IMR-90 (cell line): ENCODE data around the gene UNKL. TPM values are rescaled to one million over a fixed set of nuclear protein-coding genes. Genes with fewer than 3 reads are reported as not detected.

ENCODE experiments used
- ATAC-seq: fragments of 200-7000 bp; cut with Tn5 transposase; 2 replicates; pipeline ENCODE4 v1.9.1; 2020; ENCODE audit warnings: low read depth, mild to moderate bottlenecking, moderate library complexity
- BruUV-seq: library from RNA; stranded (reverse); fragments of 400-500 nt; replicated peaks from 2 replicates; lab custom pipeline; 2021; lab: Mats Ljungman, UMichigan
- CTCF ChIA-PET: fragments of 300-600 bp; formaldehyde crosslinking; extraction: SDS; loops from one replicate; lab custom pipeline; 2021; ENCODE audit warnings: antibody characterized with exemption; lab: Yijun Ruan, JAX
- POLR2A ChIA-PET: fragments of 300-600 bp; sonication (Branson Sonifier 250); formaldehyde crosslinking; loops from one replicate; lab custom pipeline; 2022; ENCODE audit warnings: antibody characterized with exemption; ENCODE audit not compliant: unreplicated experiment; lab: Charles Lee
- DNase-seq: peaks from one replicate; pipeline ENCODE4 v3.0.0; 2013
- H2AFZ ChIP-seq: replicated peaks from 2 replicates; pipeline ENCODE3; 2013; ENCODE audit warnings: low read length, mild to moderate bottlenecking; ENCODE audit not compliant: poor library complexity
- H2AK5ac ChIP-seq: 2 replicates; pipeline ENCODE4 v1.6.1; 2013; ENCODE audit warnings: low read depth, low read length, inconsistent platforms
- H2AK9ac ChIP-seq: replicated peaks from 2 replicates; pipeline ENCODE3; 2013; ENCODE audit warnings: mild to moderate bottlenecking, low read depth, low read length, moderate library complexity; ENCODE audit not compliant: poor library complexity
- H2BK120ac ChIP-seq: 2 replicates; pipeline ENCODE4 v1.6.1; 2013; ENCODE audit warnings: low read depth, low read length, inconsistent platforms
- H2BK15ac ChIP-seq: 3 replicates; pipeline ENCODE4 v1.6.1; 2013; ENCODE audit warnings: low read depth, low read length, inconsistent platforms
- H2BK20ac ChIP-seq: 2 replicates; pipeline ENCODE4 v1.6.1; 2013; ENCODE audit warnings: low read depth, mild to moderate bottlenecking, inconsistent platforms, low read length, moderate library complexity
- H2BK5ac ChIP-seq: 2 replicates; pipeline ENCODE4 v1.6.1; 2013; ENCODE audit warnings: mild to moderate bottlenecking, low read depth, low read length, inconsistent platforms; ENCODE audit not compliant: poor library complexity, severe bottlenecking
- H3K14ac ChIP-seq: replicated peaks from 2 replicates; pipeline ENCODE4 v1.6.1; 2013; ENCODE audit warnings: low read depth, low read length, inconsistent platforms
- H3K18ac ChIP-seq: 2 replicates; pipeline ENCODE4 v1.6.1; 2013; ENCODE audit warnings: low read depth, low read length, control low read depth
- H3K23ac ChIP-seq: 2 replicates; pipeline ENCODE4 v1.6.1; 2013; ENCODE audit warnings: low read depth, low read length, inconsistent platforms
- H3K27ac ChIP-seq: 2 replicates; pipeline ENCODE4 v1.5.1; 2013; ENCODE audit warnings: mild to moderate bottlenecking, control low read depth, low read length; ENCODE audit not compliant: insufficient read depth
- H3K27me3 ChIP-seq: 2 replicates; pipeline ENCODE4 v1.6.1; 2013; ENCODE audit warnings: low read length; ENCODE audit not compliant: control insufficient read depth, insufficient read depth
- H3K36me3 ChIP-seq: 2 replicates; pipeline ENCODE4 v1.6.1; 2013; ENCODE audit warnings: low read length, mixed read lengths; ENCODE audit not compliant: control insufficient read depth, insufficient read depth
- H3K4ac ChIP-seq: 2 replicates; pipeline ENCODE4 v1.6.1; 2013; ENCODE audit warnings: low read depth, low read length, inconsistent platforms
- H3K4me1 ChIP-seq: 2 replicates; pipeline ENCODE4 v1.6.1; 2013; ENCODE audit warnings: low read length, mixed read lengths; ENCODE audit not compliant: control insufficient read depth, insufficient read depth
- H3K4me2 ChIP-seq: 2 replicates; pipeline ENCODE4 v1.6.1; 2013; ENCODE audit warnings: low read depth, mild to moderate bottlenecking, control low read depth, low read length, moderate library complexity
- H3K4me3 ChIP-seq: 2 replicates; pipeline ENCODE4 v1.5.1; 2013; ENCODE audit warnings: low read depth, mild to moderate bottlenecking, control low read depth, low read length, moderate library complexity; ENCODE audit not compliant: insufficient read depth
- H3K56ac ChIP-seq: 2 replicates; pipeline ENCODE4 v1.6.1; 2013; ENCODE audit warnings: low read length, inconsistent platforms; ENCODE audit not compliant: insufficient read depth; ENCODE audit errors: extremely low read depth
- H3K79me1 ChIP-seq, 2 experiments: 2 replicates each; pipeline ENCODE4 v1.6.1; 2013; ENCODE audit warnings: low read length in 2 of 2, inconsistent platforms in 1 of 2, low read depth in 1 of 2
- H3K9ac ChIP-seq: 2 replicates; pipeline ENCODE4 v1.6.1; 2013; ENCODE audit warnings: low read depth, low read length, control low read depth
- H3K9me1 ChIP-seq: 2 replicates; pipeline ENCODE4 v1.6.1; 2013; ENCODE audit warnings: low read length, inconsistent platforms; ENCODE audit not compliant: insufficient read depth
- H3K9me3 ChIP-seq: 2 replicates; pipeline ENCODE4 v1.6.1; 2013; ENCODE audit warnings: low read length; ENCODE audit not compliant: control insufficient read depth, insufficient read depth
- H4K20me1 ChIP-seq: 2 replicates; pipeline ENCODE4 v1.6.1; 2013; ENCODE audit warnings: low read length, inconsistent platforms; ENCODE audit not compliant: insufficient read depth
- H4K5ac ChIP-seq: 2 replicates; pipeline ENCODE4 v1.6.1; 2013; ENCODE audit warnings: mild to moderate bottlenecking, low read depth, low read length, control low read depth
- H4K8ac ChIP-seq, 2 experiments: 2 replicates each; pipeline ENCODE4 v1.6.1; 2013; ENCODE audit warnings: low read depth in 2 of 2, low read length in 2 of 2, control low read depth in 1 of 2, inconsistent platforms in 1 of 2
- H4K91ac ChIP-seq: 2 replicates; pipeline ENCODE4 v1.6.1; 2013; ENCODE audit warnings: low read depth, low read length, inconsistent platforms; ENCODE audit not compliant: insufficient read depth
- BHLHE40 ChIP-seq: fragments of 150-350 bp; IDR thresholded peaks from 2 replicates; pipeline ENCODE4 v1.6.1; 2016; ENCODE audit warnings: mild to moderate bottlenecking, low read depth, low read length
- FOS ChIP-seq: fragments of 150-350 bp; IDR thresholded peaks from 2 replicates; pipeline ENCODE4 v1.6.1; 2016; ENCODE audit warnings: low read depth, low read length
- MAZ ChIP-seq: IDR thresholded peaks from 2 replicates; pipeline ENCODE4 v1.6.1; 2012; ENCODE audit warnings: low read depth, mild to moderate bottlenecking, low read length, improper control_type of control experiment, moderate library complexity, borderline replicate concordance
- NFE2L2 ChIP-seq: fragments of 150-350 bp; IDR thresholded peaks from 2 replicates; pipeline ENCODE4 v1.6.1; 2016; ENCODE audit warnings: low read depth, mild to moderate bottlenecking, low read length
- RFX5 ChIP-seq: IDR thresholded peaks from 2 replicates; pipeline ENCODE4 v1.8.0; 2012; ENCODE audit warnings: low read depth, mild to moderate bottlenecking, low read length, moderate library complexity
- USF2 ChIP-seq: fragments of 150-350 bp; IDR thresholded peaks from 2 replicates; pipeline ENCODE4 v1.6.1; 2017; ENCODE audit warnings: mild to moderate bottlenecking, antibody characterized with exemption, low read length, low read depth
- WGBS, 2 experiments: methylation state at CpG; one replicate each; pipeline versions ENCODE4 v1.1.5 to v1.1.7; 2013; ENCODE audit warnings: missing lambda C conversion rate in 2 of 2; ENCODE audit not compliant: insufficient read length in 1 of 2; ENCODE audit errors: extremely low coverage in 2 of 2; 5-methylcytosine and 5-hydroxymethylcytosine counted together
- dilution Hi-C: fragments of 300-500 bp; cut with HindIII; formaldehyde crosslinking; loops from one replicate; pipeline ENCODE4 v1.14.3; 2018; ENCODE audit warnings: low sequenced_read_pairs; ENCODE audit not compliant: unreplicated experiment
- in situ Hi-C: fragments of 300-500 bp; cut with MboI; formaldehyde crosslinking; loops from 3 replicates; pipeline ENCODE4 v1.14.3; 2019; ENCODE audit warnings: low sequenced_read_pairs, inconsistent platforms, mixed read lengths
- intact Hi-C: fragments of 100-400 bp; cut with micrococcal nuclease; formaldehyde crosslinking; loops from 2 replicates; pipeline ENCODE4 v1.10.0; 2022
- polyA plus RNA-seq, 3 experiments: library from polyadenylated mRNA; depleted of rRNA; stranded (reverse); fragments of >200 nt; gene quantifications; 2 replicates each; pipeline ENCODE4 v1.2.3, GENCODE V29; 2012; ENCODE audit warnings: low replicate concordance in 1 of 3
- total RNA-seq: library from RNA; depleted of rRNA; stranded (reverse); fragments of >200 nt; gene quantifications from 2 replicates; pipeline ENCODE4 v1.2.3, GENCODE V29; 2012
- TF ChIP-seq, protein P1 (sequence below): fragments of 150-350 bp; IDR thresholded peaks from 2 replicates; pipeline ENCODE4 v1.6.1; 2016; ENCODE audit warnings: low read depth, mild to moderate bottlenecking, low read length, moderate library complexity, borderline replicate concordance
- TF ChIP-seq, protein P2 (sequence below): conservative IDR thresholded peaks from 2 replicates; pipeline ENCODE4 v1.5.1; 2012; ENCODE audit warnings: mild to moderate bottlenecking, low read depth, low read length, improper control_type of control experiment

UNKL gene
- total and polyA plus RNA-seq, 2 of the 4 experiments (the other 2 are of a cell fraction), result 4.1 to 13.3 TPM

- H3K56ac ChIP-seq, result no peak overlapping the region
- no peaks in the 10 kb centered on the region; the same call in 1 of the 2 replicates for H4K20me1 ChIP-seq
- WGBS, 2 experiments, result 82% methylated on average over 12 of the region's 29 CpGs; no CpG with 5 or more reads in 1 of the 2 experiments
- no peak overlapping the region for H2AK5ac ChIP-seq
- dilution Hi-C loops, result no loop called here
- H3K27ac ChIP-seq, result no peak overlapping the region
- CTCF ChIA-PET, result no interaction called here
- POLR2A ChIA-PET, result no interaction called here
- H3K4ac ChIP-seq, result no peak overlapping the region
- no peak overlapping the region for H2BK15ac ChIP-seq
- TF ChIP-seq USF2, result no peak
- TF ChIP-seq NFE2L2, result no peak
- TF ChIP-seq RFX5, result no peak
- TF ChIP-seq, protein P1, sequence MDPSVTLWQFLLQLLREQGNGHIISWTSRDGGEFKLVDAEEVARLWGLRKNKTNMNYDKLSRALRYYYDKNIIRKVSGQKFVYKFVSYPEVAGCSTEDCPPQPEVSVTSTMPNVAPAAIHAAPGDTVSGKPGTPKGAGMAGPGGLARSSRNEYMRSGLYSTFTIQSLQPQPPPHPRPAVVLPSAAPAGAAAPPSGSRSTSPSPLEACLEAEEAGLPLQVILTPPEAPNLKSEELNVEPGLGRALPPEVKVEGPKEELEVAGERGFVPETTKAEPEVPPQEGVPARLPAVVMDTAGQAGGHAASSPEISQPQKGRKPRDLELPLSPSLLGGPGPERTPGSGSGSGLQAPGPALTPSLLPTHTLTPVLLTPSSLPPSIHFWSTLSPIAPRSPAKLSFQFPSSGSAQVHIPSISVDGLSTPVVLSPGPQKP, result no peak
- TF ChIP-seq FOS, result no peak
- no peak for TF ChIP-seq BHLHE40
- TF ChIP-seq MAZ, result no peak
- TF ChIP-seq, protein P2, sequence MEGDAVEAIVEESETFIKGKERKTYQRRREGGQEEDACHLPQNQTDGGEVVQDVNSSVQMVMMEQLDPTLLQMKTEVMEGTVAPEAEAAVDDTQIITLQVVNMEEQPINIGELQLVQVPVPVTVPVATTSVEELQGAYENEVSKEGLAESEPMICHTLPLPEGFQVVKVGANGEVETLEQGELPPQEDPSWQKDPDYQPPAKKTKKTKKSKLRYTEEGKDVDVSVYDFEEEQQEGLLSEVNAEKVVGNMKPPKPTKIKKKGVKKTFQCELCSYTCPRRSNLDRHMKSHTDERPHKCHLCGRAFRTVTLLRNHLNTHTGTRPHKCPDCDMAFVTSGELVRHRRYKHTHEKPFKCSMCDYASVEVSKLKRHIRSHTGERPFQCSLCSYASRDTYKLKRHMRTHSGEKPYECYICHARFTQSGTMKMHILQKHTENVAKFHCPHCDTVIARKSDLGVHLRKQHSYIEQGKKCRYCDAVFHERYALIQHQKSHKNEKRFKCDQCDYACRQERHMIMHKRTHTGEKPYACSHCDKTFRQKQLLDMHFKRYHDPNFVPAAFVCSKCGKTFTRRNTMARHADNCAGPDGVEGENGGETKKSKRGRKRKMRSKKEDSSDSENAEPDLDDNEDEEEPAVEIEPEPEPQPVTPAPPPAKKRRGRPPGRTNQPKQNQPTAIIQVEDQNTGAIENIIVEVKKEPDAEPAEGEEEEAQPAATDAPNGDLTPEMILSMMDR, result no peak
- no peak overlapping the region for H2BK20ac ChIP-seq
- no peak overlapping the region for H4K8ac ChIP-seq
- H2AK9ac ChIP-seq, result peak overlapping the region; percentile 42
- H3K4me1 ChIP-seq, result no peaks in the 10 kb centered on the region
- no peak overlapping the region for H3K4me2 ChIP-seq
- no peak overlapping the region for H2AFZ ChIP-seq
- peaks cover 44% of the 10 kb centered on the region for H3K36me3 ChIP-seq
- H3K9me3 ChIP-seq, result no peaks in the 10 kb centered on the region
- no peak overlapping the region for H2BK120ac ChIP-seq
- no peak overlapping the region for H3K9ac ChIP-seq
- H3K79me1 ChIP-seq, result peaks cover 0 to 16% of the 10 kb centered on the region in 2 experiments; a peak in 3 of 4 replicates
- BruUV-seq, result no TSS peak
- H3K9me1 ChIP-seq, result no peaks in the 10 kb centered on the region
- H2BK5ac ChIP-seq, result no peak overlapping the region
- H3K23ac ChIP-seq, result no peak overlapping the region
- H3K27me3 ChIP-seq, result no peaks in the 10 kb centered on the region
- no peak for DNase-seq
- no peak overlapping the region for H3K4me3 ChIP-seq
- intact Hi-C loops, result no loop called here
- no peak overlapping the region for H4K91ac ChIP-seq
- ATAC-seq, result no peak
- H4K5ac ChIP-seq, result no peak overlapping the region
- H3K18ac ChIP-seq, result no peak overlapping the region
- H3K14ac ChIP-seq, result no peak overlapping the region
- in situ Hi-C loops, result no loop called here
Observed at GRCh38 chr16:1401061-1401757, 13.3 kb downstream of the UNKL start.
